Panc1 (cell line): ENCODE results near the gene CRISPLD2. TPM values are rescaled to one million over a fixed set of nuclear protein-coding genes. Genes with fewer than 3 reads are reported as not detected.

Experiments used
- ATAC-seq: fragments of 200-7000 bp; cut with Tn5 transposase; 2 replicates; pipeline ENCODE4 v1.9.1; 2020; ENCODE audit warnings: mild to moderate bottlenecking, moderate library complexity
- BruUV-seq: library from RNA; stranded (reverse); fragments of 400-500 nt; replicated peaks from 2 replicates; lab custom pipeline; 2021; lab: Mats Ljungman, UMichigan
- CTCF ChIA-PET: fragments of 300-600 bp; sonication (Branson Sonifier 250); formaldehyde crosslinking; loops from one replicate; lab custom pipeline; 2022; ENCODE audit warnings: antibody characterized with exemption; lab: Charles Lee
- POLR2A ChIA-PET: fragments of 300-600 bp; sonication (Branson Sonifier 250); formaldehyde crosslinking; loops from one replicate; lab custom pipeline; 2022; ENCODE audit warnings: antibody characterized with exemption; lab: Charles Lee
- DNase-seq: peaks from one replicate; pipeline ENCODE4 v3.0.0-alpha.2; 2010; ENCODE audit warnings: low read depth, low spot score
- H3K27ac ChIP-seq: 2 replicates; pipeline ENCODE4 v1.5.1; 2011; ENCODE audit warnings: mild to moderate bottlenecking, low read length, inconsistent platforms
- H3K27me3 ChIP-seq: fragments of 200-500 bp; sonication (Bioruptor generic); 2 replicates; pipeline ENCODE4 v1.6.0; 2014; ENCODE audit warnings: low read length, inconsistent platforms; ENCODE audit not compliant: control insufficient read depth, insufficient read depth
- H3K36me3 ChIP-seq: fragments of 200-500 bp; sonication (Bioruptor generic); 2 replicates; pipeline ENCODE4 v1.5.1; 2014; ENCODE audit warnings: inconsistent platforms, mild to moderate bottlenecking, low read length, moderate library complexity; ENCODE audit not compliant: control insufficient read depth, insufficient read depth
- H3K4me1 ChIP-seq: 2 replicates; pipeline ENCODE4 v1.5.1; 2011; ENCODE audit warnings: inconsistent platforms, mild to moderate bottlenecking, low read length, moderate library complexity; ENCODE audit not compliant: control insufficient read depth, insufficient read depth
- H3K4me3 ChIP-seq, 2 experiments: 2 replicates each; pipeline ENCODE4 v1.5.1; 2011 to 2012; ENCODE audit warnings: low read depth in 2 of 2, low read length in 2 of 2, mild to moderate bottlenecking in 2 of 2, inconsistent platforms in 1 of 2, moderate library complexity in 1 of 2
- H3K9me3 ChIP-seq: fragments of 200-500 bp; sonication (Bioruptor generic); 2 replicates; pipeline ENCODE4 v1.5.1; 2014; ENCODE audit warnings: low read depth, mild to moderate bottlenecking, inconsistent platforms, low read length, moderate library complexity; ENCODE audit not compliant: control insufficient read depth, insufficient read depth
- CTCF ChIP-seq: fragments of 450-650 bp; IDR thresholded peaks from 2 replicates; pipeline ENCODE4 v1.5.1; 2017; ENCODE audit warnings: mild to moderate bottlenecking
- POLR2AphosphoS5 ChIP-seq: IDR thresholded peaks from 2 replicates; pipeline ENCODE4 v1.6.1; 2012; ENCODE audit warnings: mild to moderate bottlenecking, low read depth, low read length, moderate library complexity
- REST ChIP-seq, 2 experiments: IDR thresholded peaks; 2 replicates each; pipeline ENCODE4 v1.6.1; 2011 to 2012; ENCODE audit warnings: low read depth in 2 of 2, control low read depth in 1 of 2, low read length in 1 of 2, mild to moderate bottlenecking in 1 of 2, moderate library complexity in 1 of 2; ENCODE audit not compliant: insufficient read depth in 1 of 2
- SIN3A ChIP-seq: IDR thresholded peaks from 2 replicates; pipeline ENCODE4 v1.6.1; 2012; ENCODE audit warnings: low read depth, mild to moderate bottlenecking, low read length, moderate library complexity, borderline replicate concordance; ENCODE audit not compliant: insufficient read depth
- TCF7L2 ChIP-seq: IDR thresholded peaks from 2 replicates; pipeline ENCODE4 v1.6.1; 2011; ENCODE audit warnings: mild to moderate bottlenecking, low read depth, low read length, inconsistent platforms
- in situ Hi-C: cut with HindIII; loops from 2 replicates; pipeline ENCODE4 v1.10.0; 2016; ENCODE audit warnings: low sequenced_read_pairs, low pct_unique_long_range_greater_than_20kb
- intact Hi-C: fragments of 100-400 bp; cut with micrococcal nuclease; formaldehyde crosslinking; loops from one replicate; pipeline ENCODE4 v1.10.0; 2022; ENCODE audit not compliant: unreplicated experiment
- total RNA-seq: library from RNA; stranded (reverse); gene quantifications from one replicate; pipeline ENCODE4 v1.2.1, GENCODE V29; 2021; ENCODE audit not compliant: unreplicated experiment

The CRISPLD2 gene
- total RNA-seq, 1 experiment from 2014 or later: 12.9 TPM

- peaks cover 11% of the 10 kb centered on the region for H3K4me1 ChIP-seq
- DNase-seq (no peak), ATAC-seq (no peak)
- ChIA-PET CTCF (no interaction called here), POLR2A (no interaction called here)
- H3K27ac ChIP-seq: no peak overlapping the region
- no peaks in the 10 kb centered on the region for H3K27me3 ChIP-seq
- no peaks in the 10 kb centered on the region for H3K9me3 ChIP-seq
- TF ChIP-seq TCF7L2: no peak
- no peak for TF ChIP-seq CTCF
- TF ChIP-seq SIN3A: no peak
- no peak for TF ChIP-seq REST (IDR thresholded peaks at IDR 0.05; ENCODE audit: insufficient read depth in 1 of 2, low read depth in 2 of 2, low read length in 1 of 2)
- no peak for TF ChIP-seq POLR2AphosphoS5
- H3K4me3 ChIP-seq: peak overlapping the region in 1 of 2 experiments; percentile 77; a peak in 1 of 4 replicates
- no peaks in the 10 kb centered on the region for H3K36me3 ChIP-seq
- BruUV-seq: no TSS peak
- in situ Hi-C loops (no loop called here), intact Hi-C loops (no loop called here)
Measured at GRCh38 chr16:84821179-84821578, 1.4 kb downstream of the CRISPLD2 start.

- Histone ChIP-seq H3K4me3 (no peak overlapping the region), H3K27ac (no peak overlapping the region), H3K27me3 (no peaks in the 10 kb centered on the region), H3K9me3 (no peaks in the 10 kb centered on the region), H3K4me1 (peaks cover 11% of the 10 kb centered on the region), H3K36me3 (no peaks in the 10 kb centered on the region)
- TF ChIP-seq REST (IDR thresholded peaks at IDR 0.05; ENCODE audit: insufficient read depth in 1 of 2, low read depth in 2 of 2, low read length in 1 of 2) (no peak), SIN3A (no peak), CTCF (no peak), POLR2AphosphoS5 (no peak), TCF7L2 (no peak)
- ATAC-seq: no peak
- intact Hi-C loops: no loop called here
- BruUV-seq: no TSS peak
- no peak for DNase-seq
- in situ Hi-C loops: no loop called here
- ChIA-PET POLR2A (no interaction called here), CTCF (no interaction called here)
Measured at GRCh38 chr16:84821728-84822689, 2.2 kb downstream of the CRISPLD2 start.
